Trophoblast cell (in vitro differentiated cells and primary cell): ENCODE measurements around the gene NAA80.
"Not testable (repeated sequence)": the region's sequence is repeated elsewhere in the genome, so short reads cannot be mapped to it uniquely, and the experiment has no call there.

Experiments used
- DNase-seq, 2 donors: peaks; one replicate each; pipeline ENCODE4 v3.0.0-alpha.2; 2016
- H2AFZ ChIP-seq: 2 replicates; pipeline ENCODE4 v1.6.1; 2013; ENCODE audit warnings: low read length, moderate library complexity, mild to moderate bottlenecking; ENCODE audit not compliant: insufficient read depth, poor library complexity
- H2AK5ac ChIP-seq: 2 replicates; pipeline ENCODE4 v1.6.1; 2013; ENCODE audit warnings: mild to moderate bottlenecking, low read length
- H2BK120ac ChIP-seq: 2 replicates; pipeline ENCODE4 v1.6.1; 2013; ENCODE audit warnings: low read length, mild to moderate bottlenecking, moderate library complexity; ENCODE audit not compliant: insufficient read depth, poor library complexity
- H2BK12ac ChIP-seq: 2 replicates; pipeline ENCODE4 v1.6.1; 2013; ENCODE audit warnings: mild to moderate bottlenecking, low read length, moderate library complexity
- H2BK5ac ChIP-seq: 2 replicates; pipeline ENCODE4 v1.6.1; 2013; ENCODE audit warnings: low read length, low read depth, moderate library complexity, mild to moderate bottlenecking; ENCODE audit not compliant: poor library complexity
- H3K14ac ChIP-seq: 2 replicates; pipeline ENCODE4 v1.6.1; 2013; ENCODE audit warnings: mild to moderate bottlenecking, low read length
- H3K18ac ChIP-seq: 2 replicates; pipeline ENCODE4 v1.6.1; 2013; ENCODE audit warnings: mild to moderate bottlenecking, low read length
- H3K23ac ChIP-seq: 2 replicates; pipeline ENCODE4 v1.6.1; 2013; ENCODE audit warnings: low read length
- H3K27ac ChIP-seq: 2 replicates; pipeline ENCODE4 v1.5.1; 2013; ENCODE audit warnings: low read depth, mild to moderate bottlenecking, inconsistent platforms, low read length, moderate library complexity
- H3K27me3 ChIP-seq: 2 replicates; pipeline ENCODE4 v1.6.1; 2013; ENCODE audit warnings: inconsistent platforms, mild to moderate bottlenecking, low read length, moderate library complexity; ENCODE audit not compliant: insufficient read depth
- H3K36me3 ChIP-seq, 2 experiments: 1 replicate in 1 of 2; 2 replicates in 1 of 2; pipeline ENCODE4 v1.6.1; 2013; ENCODE audit warnings: low read length in 2 of 2, mild to moderate bottlenecking in 2 of 2, moderate library complexity in 1 of 2; ENCODE audit not compliant: insufficient read depth in 2 of 2, control insufficient read depth in 1 of 2
- H3K4ac ChIP-seq: 2 replicates; pipeline ENCODE4 v1.6.1; 2013; ENCODE audit warnings: low read depth, mild to moderate bottlenecking, low read length, moderate library complexity
- H3K4me1 ChIP-seq, 2 experiments: 1 replicate in 1 of 2; 2 replicates in 1 of 2; pipeline ENCODE4 v1.6.1; 2013; ENCODE audit warnings: low read length in 2 of 2, mild to moderate bottlenecking in 2 of 2, moderate library complexity in 1 of 2; ENCODE audit not compliant: insufficient read depth in 2 of 2, control insufficient read depth in 1 of 2
- H3K4me2 ChIP-seq: 2 replicates; pipeline ENCODE4 v1.6.1; 2013; ENCODE audit warnings: inconsistent platforms, mild to moderate bottlenecking, low read length, moderate library complexity
- H3K4me3 ChIP-seq: 2 replicates; pipeline ENCODE4 v1.5.1; 2013; ENCODE audit warnings: mild to moderate bottlenecking, low read depth, low read length, inconsistent platforms
- H3K79me1 ChIP-seq: one replicate; pipeline ENCODE4 v1.6.1; 2013; ENCODE audit warnings: low read length
- H3K79me2 ChIP-seq: 2 replicates; pipeline ENCODE4 v1.6.1; 2013; ENCODE audit warnings: low read length, mild to moderate bottlenecking; ENCODE audit not compliant: control insufficient read depth, insufficient read depth, poor library complexity
- H3K9ac ChIP-seq: 2 replicates; pipeline ENCODE4 v1.6.1; 2013; ENCODE audit warnings: mild to moderate bottlenecking, low read length
- H3K9me3 ChIP-seq: 2 replicates; pipeline ENCODE4 v1.6.1; 2013; ENCODE audit warnings: low read depth, mild to moderate bottlenecking, control low read depth, inconsistent platforms, low read length; ENCODE audit not compliant: insufficient read depth
- H4K12ac ChIP-seq: 2 replicates; pipeline ENCODE4 v1.6.1; 2013; ENCODE audit warnings: low read depth, mild to moderate bottlenecking, low read length, moderate library complexity
- H4K8ac ChIP-seq: 2 replicates; pipeline ENCODE4 v1.6.1; 2013; ENCODE audit warnings: low read depth, mild to moderate bottlenecking, low read length, moderate library complexity
- H4K91ac ChIP-seq: one replicate; pipeline ENCODE4 v1.6.1; 2013; ENCODE audit warnings: low read depth, mild to moderate bottlenecking, low read length, moderate library complexity
- WGBS: extraction: QIAGEN DNeasy Blood & Tissue Kit; methylation state at CpG from one replicate; pipeline ENCODE4 v1.1.7; 2013; ENCODE audit warnings: missing lambda C conversion rate; ENCODE audit not compliant: insufficient read length, insufficient coverage; ENCODE audit errors: extremely low coverage; 5-methylcytosine and 5-hydroxymethylcytosine counted together

The NAA80 gene

DNA sequence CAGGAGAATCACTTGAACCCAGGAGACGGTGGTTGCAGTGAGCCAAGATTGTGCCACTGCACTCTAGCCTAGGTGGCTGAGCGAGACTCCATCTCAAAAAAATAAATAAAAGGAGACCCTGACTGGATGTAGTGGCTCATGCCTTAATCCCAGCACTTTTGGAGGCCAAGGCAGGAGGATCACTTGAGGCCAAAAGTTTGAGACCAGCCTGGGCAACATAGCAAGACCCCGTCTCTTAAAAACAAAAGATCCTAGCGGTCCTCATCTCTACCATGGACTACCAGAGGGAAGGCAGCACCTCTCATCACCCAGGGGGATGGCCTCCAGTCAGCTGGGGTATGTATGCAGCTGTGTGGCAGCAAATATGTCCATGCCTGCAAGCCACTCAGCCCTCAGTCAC lies 37.0 kb downstream of the NAA80 start:
- not testable (repeated sequence) for H3K4ac ChIP-seq, H3K23ac ChIP-seq, H3K27ac ChIP-seq, H4K8ac ChIP-seq, H3K4me2 ChIP-seq, H2BK120ac ChIP-seq, H3K9ac ChIP-seq, H4K12ac ChIP-seq, H2AFZ ChIP-seq, H3K14ac ChIP-seq, H3K27me3 ChIP-seq, H3K4me3 ChIP-seq, H2BK5ac ChIP-seq, H3K18ac ChIP-seq, DNase-seq, H3K9me3 ChIP-seq
- Histone ChIP-seq H3K79me2 (peaks cover 14% of the 10 kb centered on the region), H3K4me1 (peaks cover 38 to 43% of the 10 kb centered on the region in 2 experiments), H3K36me3 (peaks cover 17 to 18% of the 10 kb centered on the region in 2 experiments), H2BK12ac (peak overlapping the region; percentile 34), H2AK5ac (peak overlapping the region; percentile 6), H4K91ac (peak overlapping the region; percentile 22), H3K79me1 (peaks cover 42% of the 10 kb centered on the region)
- no CpG with 5 or more reads among the region's 4 CpGs for WGBS

DNA sequence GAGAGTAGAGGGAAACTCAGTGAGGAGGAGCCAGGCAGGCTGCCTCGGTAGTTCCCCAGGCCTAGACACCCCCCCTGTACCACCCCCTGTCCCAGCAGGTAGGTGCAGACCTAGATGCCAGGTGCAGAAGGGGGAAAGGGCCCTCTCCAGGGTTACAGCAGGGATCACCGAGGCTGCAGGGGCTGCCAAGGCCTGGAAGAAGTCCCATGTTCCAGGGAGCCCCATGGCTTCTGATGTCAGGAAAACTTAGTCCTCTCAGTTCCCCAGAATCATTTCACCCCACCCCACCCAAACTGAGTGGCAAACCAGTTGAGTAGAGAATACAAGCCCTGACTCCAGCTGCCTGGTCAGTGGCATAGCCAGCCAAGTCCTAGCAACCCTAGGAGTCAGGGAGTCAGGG lies 37.7 kb downstream of the NAA80 start:
- peak overlapping the region; percentile 42 for H2BK12ac ChIP-seq
- H3K14ac ChIP-seq = peak overlapping the region; percentile 33
- no peaks in the 10 kb centered on the region for H3K27me3 ChIP-seq
- peaks cover 24 to 25% of the 10 kb centered on the region in 2 experiments for H3K36me3 ChIP-seq
- H3K4me2 ChIP-seq = no peak overlapping the region
- no peak overlapping the region for H3K27ac ChIP-seq
- WGBS = no CpG with 5 or more reads among the region's 2 CpGs
- no peak overlapping the region for H2AFZ ChIP-seq
- no peak overlapping the region for H3K4ac ChIP-seq
- H3K4me3 ChIP-seq = no peak overlapping the region
- no peak overlapping the region for H3K9ac ChIP-seq
- H3K4me1 ChIP-seq = peaks cover 38 to 41% of the 10 kb centered on the region in 2 experiments
- peak overlapping the region; percentile 73 for H2AK5ac ChIP-seq
- peak overlapping the region; percentile 19 for H4K12ac ChIP-seq
- H4K91ac ChIP-seq = peak overlapping the region; percentile 95
- H3K79me1 ChIP-seq = peaks cover 40% of the 10 kb centered on the region
- DNase-seq = no peak
- no peak overlapping the region for H2BK5ac ChIP-seq
- H4K8ac ChIP-seq = no peak overlapping the region
- H3K9me3 ChIP-seq = no peaks in the 10 kb centered on the region
- no peak overlapping the region for H3K18ac ChIP-seq
- H3K79me2 ChIP-seq = peaks cover 14% of the 10 kb centered on the region
- H3K23ac ChIP-seq = no peak overlapping the region
- peak overlapping the region; percentile 35 for H2BK120ac ChIP-seq

DNA sequence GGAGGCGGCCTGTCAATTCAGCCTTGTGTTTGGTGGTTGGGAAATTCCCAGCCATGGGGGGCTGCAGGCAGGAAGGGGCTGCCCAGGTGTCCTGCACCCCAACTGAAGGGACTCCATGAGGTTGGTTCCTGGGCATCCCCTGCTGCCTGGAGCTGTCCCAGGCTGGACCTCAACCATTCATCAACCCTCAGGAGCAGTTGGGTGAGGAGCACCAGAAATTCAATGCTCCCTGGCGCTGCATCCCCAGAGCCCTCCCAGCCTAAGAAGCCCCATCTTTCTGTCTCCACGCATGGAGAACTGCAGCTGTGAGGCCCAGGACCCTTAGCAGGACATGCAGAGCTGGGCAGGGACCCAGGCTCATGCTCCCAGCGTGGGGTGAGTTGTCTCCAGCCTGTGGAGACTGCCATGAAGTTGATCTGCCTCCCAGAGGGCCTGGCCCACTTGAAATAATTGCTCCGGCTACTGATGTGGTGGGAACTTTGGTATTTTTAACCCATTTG lies 38.2 kb downstream of the NAA80 start:
- Histone ChIP-seq H3K23ac (no peak overlapping the region), H3K27ac (peak overlapping the region; percentile 82), H4K91ac (peak overlapping the region; percentile 95)

DNA sequence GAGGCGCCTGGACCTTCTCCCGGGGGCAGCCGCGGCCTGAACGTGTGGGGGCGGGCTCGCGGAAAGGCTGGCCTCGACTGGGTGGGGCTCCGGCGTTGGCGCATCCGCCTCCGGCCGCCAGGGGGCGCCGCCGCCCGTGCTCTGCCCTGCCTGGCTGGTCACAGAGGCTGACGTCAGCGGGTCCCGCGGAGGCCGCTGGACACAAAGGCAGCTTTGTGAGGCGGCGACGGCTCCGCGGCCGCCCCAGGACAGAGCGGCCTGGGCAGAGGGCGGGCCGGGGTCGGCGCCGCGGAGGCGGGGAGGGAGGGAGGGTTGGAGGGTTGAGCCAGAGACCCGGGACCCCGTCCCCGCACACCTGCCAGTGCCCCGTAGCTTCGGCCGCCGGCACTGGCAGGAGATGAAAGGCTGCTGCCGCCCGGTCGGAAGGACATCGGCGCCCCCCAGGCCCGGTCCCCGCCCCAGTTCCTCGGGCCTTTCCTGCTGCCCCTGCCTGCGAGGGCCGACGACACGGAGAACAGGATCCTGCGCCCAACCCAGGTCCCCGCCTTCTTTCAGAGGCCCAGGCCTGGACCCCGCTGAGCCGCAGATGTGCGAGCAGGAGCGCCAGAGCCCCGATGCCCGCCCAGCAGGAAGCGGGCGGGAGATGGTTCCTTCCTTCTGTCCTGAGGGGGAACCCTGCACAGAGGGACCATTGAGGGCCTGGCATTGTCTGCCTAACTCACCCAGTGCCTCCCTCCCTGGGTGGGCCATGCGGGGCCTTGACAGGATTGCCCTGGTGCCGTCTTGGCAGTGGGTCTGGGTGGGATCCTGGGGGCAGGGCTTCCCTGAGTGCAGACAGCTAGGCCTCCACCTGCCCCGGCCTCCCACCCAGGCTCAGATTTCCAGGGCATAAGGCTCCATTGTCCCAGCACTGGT lies 38.9 kb downstream of the NAA80 start:
- H3K18ac ChIP-seq = peak overlapping the region; percentile 41
- peak overlapping the region; percentile 71 for H3K9ac ChIP-seq
- H2BK120ac ChIP-seq = peak overlapping the region; percentile 95
- H3K23ac ChIP-seq = no peak overlapping the region
- H3K79me1 ChIP-seq = peaks cover 30% of the 10 kb centered on the region
- H3K27me3 ChIP-seq = no peaks in the 10 kb centered on the region
- H3K4me1 ChIP-seq = peaks cover 29 to 30% of the 10 kb centered on the region in 2 experiments
- peak overlapping the region; percentile 80 for H4K8ac ChIP-seq
- H4K12ac ChIP-seq = peak overlapping the region; percentile 95
- no CpG with 5 or more reads among the region's 70 CpGs for WGBS
- DNase-seq = peak; percentile 90 to 94
- H3K4ac ChIP-seq = peak overlapping the region; percentile 7
- H2AFZ ChIP-seq = peak overlapping the region; percentile 14
- peak overlapping the region; percentile 73 for H2AK5ac ChIP-seq
- peaks cover 11% of the 10 kb centered on the region for H3K79me2 ChIP-seq
- peak overlapping the region; percentile 82 for H3K27ac ChIP-seq
- H3K4me3 ChIP-seq = peak overlapping the region; percentile 34
- peak overlapping the region; percentile 89 for H2BK5ac ChIP-seq
- no peaks in the 10 kb centered on the region for H3K9me3 ChIP-seq
- peak overlapping the region; percentile 95 for H4K91ac ChIP-seq
- H2BK12ac ChIP-seq = peak overlapping the region; percentile 42
- H3K36me3 ChIP-seq = peaks cover 33 to 34% of the 10 kb centered on the region in 2 experiments
- H3K4me2 ChIP-seq = peak overlapping the region; percentile 55
- peak overlapping the region; percentile 97 for H3K14ac ChIP-seq

More for the DNA sequence above, 38.2 kb downstream of the NAA80 start:
- H2BK12ac ChIP-seq = peak overlapping the region; percentile 42
- no CpG with 5 or more reads among the region's 5 CpGs for WGBS
- no peak for DNase-seq
- H2AFZ ChIP-seq = no peak overlapping the region
- H3K36me3 ChIP-seq = peaks cover 29 to 30% of the 10 kb centered on the region in 2 experiments
- H3K79me1 ChIP-seq = peaks cover 36% of the 10 kb centered on the region
- no peaks in the 10 kb centered on the region for H3K27me3 ChIP-seq
- H3K79me2 ChIP-seq = peaks cover 14% of the 10 kb centered on the region
- peak overlapping the region; percentile 80 for H4K8ac ChIP-seq
- peak overlapping the region; percentile 95 for H2BK120ac ChIP-seq
- H2AK5ac ChIP-seq = peak overlapping the region; percentile 73
- no peak overlapping the region for H3K9ac ChIP-seq
- H2BK5ac ChIP-seq = peak overlapping the region; percentile 89
- peak overlapping the region; percentile 41 for H3K18ac ChIP-seq
- H3K4me1 ChIP-seq = peaks cover 35 to 37% of the 10 kb centered on the region in 2 experiments
- no peak overlapping the region for H3K4me3 ChIP-seq
- H3K14ac ChIP-seq = peak overlapping the region; percentile 97
- H3K4me2 ChIP-seq = peak overlapping the region; percentile 55
- H3K9me3 ChIP-seq = no peaks in the 10 kb centered on the region
- peak overlapping the region; percentile 95 for H4K12ac ChIP-seq
- H3K4ac ChIP-seq = peak overlapping the region; percentile 7
